Measurements from ENCODE around the gene ALAS2. TPM values are rescaled to one million over a fixed set of nuclear protein-coding genes. Genes with fewer than 3 reads are reported as not detected.
"Not testable (repeated sequence)": the region's sequence is repeated elsewhere in the genome, so short reads cannot be mapped to it uniquely, and the experiment has no call there.

ALAS2 gene
- total RNA-seq, 1 donor from 2014 or later: not detected

DNA sequence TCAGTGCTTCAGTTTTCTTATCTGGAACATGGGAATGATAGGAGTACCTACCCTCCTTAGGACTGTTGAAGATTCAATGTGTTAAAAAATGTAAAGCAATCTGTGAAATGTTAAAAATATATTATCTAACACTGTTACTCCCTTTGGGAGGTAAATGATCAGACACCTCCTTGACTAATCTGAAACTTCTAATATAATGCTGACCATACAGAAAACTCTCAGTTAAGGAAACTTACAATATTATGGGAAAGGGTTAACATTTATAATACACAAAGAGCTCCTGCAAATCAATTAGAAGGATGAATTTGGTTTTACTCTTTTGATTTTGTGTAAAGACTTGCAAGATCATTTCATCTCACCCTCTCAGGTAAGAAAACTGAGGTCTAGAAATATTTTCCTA is 35.2 kb downstream of the ALAS2 start:
- Mint-ChIP-seq H3K9me3 (ENCODE audit: unreplicated experiment) (no peaks in the 10 kb centered on the region), H3K27ac (ENCODE audit: unreplicated experiment) (no peak overlapping the region), H3K4me1 (ENCODE audit: unreplicated experiment) (no peaks in the 10 kb centered on the region), H3K4me3 (ENCODE audit: unreplicated experiment) (no peak overlapping the region), H3K27me3 (ENCODE audit: unreplicated experiment) (peaks cover under 1% of the 10 kb centered on the region), H3K36me3 (ENCODE audit: low read depth, unreplicated experiment) (no peaks in the 10 kb centered on the region)
- no peak for DNase-seq (ENCODE audit: low spot score)
- TF ChIP-seq, protein P1, sequence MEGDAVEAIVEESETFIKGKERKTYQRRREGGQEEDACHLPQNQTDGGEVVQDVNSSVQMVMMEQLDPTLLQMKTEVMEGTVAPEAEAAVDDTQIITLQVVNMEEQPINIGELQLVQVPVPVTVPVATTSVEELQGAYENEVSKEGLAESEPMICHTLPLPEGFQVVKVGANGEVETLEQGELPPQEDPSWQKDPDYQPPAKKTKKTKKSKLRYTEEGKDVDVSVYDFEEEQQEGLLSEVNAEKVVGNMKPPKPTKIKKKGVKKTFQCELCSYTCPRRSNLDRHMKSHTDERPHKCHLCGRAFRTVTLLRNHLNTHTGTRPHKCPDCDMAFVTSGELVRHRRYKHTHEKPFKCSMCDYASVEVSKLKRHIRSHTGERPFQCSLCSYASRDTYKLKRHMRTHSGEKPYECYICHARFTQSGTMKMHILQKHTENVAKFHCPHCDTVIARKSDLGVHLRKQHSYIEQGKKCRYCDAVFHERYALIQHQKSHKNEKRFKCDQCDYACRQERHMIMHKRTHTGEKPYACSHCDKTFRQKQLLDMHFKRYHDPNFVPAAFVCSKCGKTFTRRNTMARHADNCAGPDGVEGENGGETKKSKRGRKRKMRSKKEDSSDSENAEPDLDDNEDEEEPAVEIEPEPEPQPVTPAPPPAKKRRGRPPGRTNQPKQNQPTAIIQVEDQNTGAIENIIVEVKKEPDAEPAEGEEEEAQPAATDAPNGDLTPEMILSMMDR (IDR thresholded peaks at IDR 0.05; ENCODE audit: unreplicated experiment): no peak

DNA sequence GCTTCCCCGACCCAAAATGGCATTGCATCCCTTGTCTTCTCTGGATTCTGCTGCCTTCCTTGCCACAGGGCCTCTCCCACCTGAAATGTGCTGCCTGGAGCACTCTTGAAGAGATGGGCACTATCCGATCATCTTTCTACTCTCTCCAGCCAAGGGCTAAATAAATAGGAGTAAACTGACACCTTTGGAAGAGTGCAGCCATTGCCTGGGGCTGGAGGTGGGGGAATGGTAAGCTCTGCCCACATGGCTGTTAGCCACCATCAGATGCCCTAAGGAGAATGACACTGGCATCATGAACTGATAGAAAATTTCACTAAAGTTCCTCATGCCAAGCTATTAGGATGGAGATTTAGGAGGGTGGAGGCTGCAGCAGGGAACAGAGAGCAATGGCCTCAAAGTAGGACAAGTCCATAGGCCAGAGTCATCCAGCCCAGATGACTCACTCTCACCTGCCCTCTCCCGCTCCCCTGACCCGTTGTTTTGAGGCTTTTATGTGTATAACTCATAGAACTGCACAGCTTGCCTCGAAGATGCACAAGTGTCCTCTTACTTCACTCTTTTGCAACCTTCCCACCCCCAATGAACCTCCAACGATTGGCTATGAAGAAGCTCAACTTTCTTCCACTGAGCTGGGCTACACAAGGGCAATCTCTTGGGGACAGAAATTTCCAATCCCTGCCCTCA is 36.0 kb downstream of the ALAS2 start:
- no peak for DNase-seq (ENCODE audit: low spot score)
- Mint-ChIP-seq H3K36me3 (ENCODE audit: low read depth, unreplicated experiment) (no peaks in the 10 kb centered on the region), H3K27me3 (ENCODE audit: unreplicated experiment) (no peaks in the 10 kb centered on the region), H3K4me3 (ENCODE audit: unreplicated experiment) (no peak overlapping the region), H3K4me1 (ENCODE audit: unreplicated experiment) (no peaks in the 10 kb centered on the region), H3K9me3 (ENCODE audit: unreplicated experiment) (no peaks in the 10 kb centered on the region), H3K27ac (ENCODE audit: unreplicated experiment) (no peak overlapping the region)
- TF ChIP-seq, protein P1 (IDR thresholded peaks at IDR 0.05; ENCODE audit: unreplicated experiment): no peak

DNA sequence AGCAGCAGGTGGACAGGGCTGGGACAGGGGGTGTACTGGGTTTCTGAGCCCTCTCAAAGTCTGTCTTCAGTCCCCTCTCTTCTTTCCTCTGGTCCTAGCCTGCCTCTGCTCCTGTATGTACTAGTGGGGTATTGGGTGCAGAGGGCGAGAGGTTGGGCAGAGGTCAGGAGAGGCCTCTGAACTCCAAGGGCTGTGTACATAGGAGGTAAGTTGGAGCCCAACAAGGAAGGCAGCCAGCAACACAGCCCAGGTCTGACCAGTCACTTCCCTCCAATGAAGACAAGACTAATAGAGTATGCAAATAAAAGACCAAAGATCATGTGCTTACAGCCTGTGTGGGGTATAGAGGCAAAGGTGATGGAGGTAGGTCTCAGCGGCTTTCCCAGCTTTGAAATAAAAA is 36.7 kb downstream of the ALAS2 start, which contains the start of gene PFKFB1:
Gene PFKFB1, minus strand, starts transcription at position 90 of the 400 bp plus-strand sequence. CDS start 181 bp downstream, outside the sequence.
- H3K4me3 Mint-ChIP-seq (ENCODE audit: unreplicated experiment): no peak within 1 kb of the TSS
- TF ChIP-seq, protein P1 (IDR thresholded peaks at IDR 0.05; ENCODE audit: unreplicated experiment): no peak

DNA sequence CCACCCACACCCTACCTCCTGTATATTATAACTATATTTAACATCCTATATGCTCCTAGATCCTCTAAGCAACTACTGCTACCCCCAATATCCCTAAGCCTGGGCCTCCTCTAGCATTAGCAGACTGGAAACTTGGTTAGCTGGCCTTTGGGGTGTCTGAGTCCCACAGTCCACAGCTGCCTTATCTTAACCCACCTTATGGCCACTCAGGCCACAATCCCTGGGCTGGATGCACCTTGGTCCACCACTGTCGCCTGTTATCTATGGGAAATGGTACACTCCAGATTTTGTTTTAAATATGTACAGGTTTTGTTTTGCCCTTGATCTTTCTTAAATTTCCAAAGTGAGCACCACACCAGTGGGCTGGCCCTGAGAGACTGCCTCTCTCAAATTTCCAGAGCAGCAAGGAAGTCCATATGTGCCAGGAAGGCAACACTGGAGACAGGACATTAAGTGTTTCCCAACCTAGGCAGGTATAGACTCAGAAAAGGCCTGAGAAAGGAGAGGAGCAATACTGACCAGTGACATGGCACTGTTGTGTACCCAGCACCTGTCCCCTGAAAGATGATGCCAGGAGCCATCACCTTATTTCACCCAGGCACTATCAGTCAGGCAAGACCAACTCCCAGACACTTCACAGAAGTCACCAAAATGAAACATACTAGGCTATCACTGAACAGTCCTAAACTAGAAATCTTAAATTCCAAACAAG is 37.7 kb downstream of the ALAS2 start:
- no peak for DNase-seq (ENCODE audit: low spot score)
- TF ChIP-seq, protein P1 (IDR thresholded peaks at IDR 0.05; ENCODE audit: unreplicated experiment): no peak
- Mint-ChIP-seq H3K9me3 (ENCODE audit: unreplicated experiment) (no peaks in the 10 kb centered on the region), H3K4me1 (ENCODE audit: unreplicated experiment) (no peaks in the 10 kb centered on the region), H3K36me3 (ENCODE audit: low read depth, unreplicated experiment) (no peaks in the 10 kb centered on the region), H3K4me3 (ENCODE audit: unreplicated experiment) (no peak overlapping the region), H3K27ac (ENCODE audit: unreplicated experiment) (no peak overlapping the region), H3K27me3 (ENCODE audit: unreplicated experiment) (no peaks in the 10 kb centered on the region)

More for the DNA sequence above, 36.7 kb downstream of the ALAS2 start, which contains the start of gene PFKFB1:
- Mint-ChIP-seq H3K9me3 (ENCODE audit: unreplicated experiment) (no peaks in the 10 kb centered on the region), H3K36me3 (ENCODE audit: low read depth, unreplicated experiment) (no peaks in the 10 kb centered on the region), H3K27ac (ENCODE audit: unreplicated experiment) (no peak within 1 kb of the TSS), H3K27me3 (ENCODE audit: unreplicated experiment) (no peaks in the 10 kb centered on the region), H3K4me1 (ENCODE audit: unreplicated experiment) (no peaks in the 10 kb centered on the region)
- DNase-seq (ENCODE audit: low spot score): no peak

DNA sequence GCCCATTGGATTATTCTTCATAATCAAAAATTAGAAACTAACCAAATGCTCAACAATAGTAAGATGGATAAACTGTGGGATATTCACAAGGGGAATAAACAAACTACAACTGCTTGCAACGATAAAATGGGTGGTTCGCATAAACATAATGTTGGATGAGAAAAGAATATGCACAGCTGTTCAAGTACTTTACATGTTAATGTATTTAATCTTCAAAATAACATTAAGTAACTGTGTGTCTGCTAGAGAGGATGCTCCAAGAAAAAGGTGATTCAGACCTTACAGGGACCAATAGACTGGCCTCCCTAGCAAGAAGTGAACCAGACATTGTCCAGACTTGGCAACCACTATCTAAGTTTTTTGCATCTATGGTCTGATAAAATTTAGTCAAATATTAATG is 39.1 kb downstream of the ALAS2 start:
- Mint-ChIP-seq H3K27ac (ENCODE audit: unreplicated experiment) (no peak overlapping the region), H3K36me3 (ENCODE audit: low read depth, unreplicated experiment) (no peaks in the 10 kb centered on the region), H3K4me3 (ENCODE audit: unreplicated experiment) (no peak overlapping the region), H3K27me3 (ENCODE audit: unreplicated experiment) (no peaks in the 10 kb centered on the region), H3K9me3 (ENCODE audit: unreplicated experiment) (no peaks in the 10 kb centered on the region), H3K4me1 (ENCODE audit: unreplicated experiment) (no peaks in the 10 kb centered on the region)
- TF ChIP-seq, protein P1 (IDR thresholded peaks at IDR 0.05; ENCODE audit: unreplicated experiment): no peak
- no peak for DNase-seq (ENCODE audit: low spot score)

DNA sequence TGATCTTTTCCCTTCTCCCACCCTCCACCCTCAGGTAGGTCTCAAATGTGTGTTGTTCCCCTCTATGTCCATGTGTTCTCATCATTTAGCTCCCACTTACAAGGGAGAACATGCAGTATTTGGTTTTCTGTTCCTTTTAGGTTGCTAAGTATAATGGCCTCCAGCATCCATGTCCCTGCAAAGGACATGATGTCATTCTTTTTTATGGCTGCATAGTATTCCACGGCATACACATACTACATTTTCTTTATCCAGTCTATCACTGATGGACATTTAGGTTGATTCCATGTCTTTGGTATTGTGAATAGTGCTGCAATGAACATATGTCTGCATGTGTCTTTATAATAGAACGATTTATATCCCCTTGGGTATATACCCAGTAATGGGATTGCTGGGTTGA is 47.5 kb downstream of the ALAS2 start:
- H3K9me3 Mint-ChIP-seq (ENCODE audit: unreplicated experiment): not testable (repeated sequence)

More for the DNA sequence above, 47.5 kb downstream of the ALAS2 start:
- not testable (repeated sequence) for H3K4me3 Mint-ChIP-seq (ENCODE audit: unreplicated experiment); H3K27ac Mint-ChIP-seq (ENCODE audit: unreplicated experiment); H3K36me3 Mint-ChIP-seq (ENCODE audit: low read depth, unreplicated experiment); DNase-seq (ENCODE audit: low spot score); H3K4me1 Mint-ChIP-seq (ENCODE audit: unreplicated experiment); H3K27me3 Mint-ChIP-seq (ENCODE audit: unreplicated experiment)
